Effector memory CD4-positive, alpha-beta T cell (primary cell): ENCODE measurements around the gene LCK.
"Not testable (repeated sequence)": the region's sequence is repeated elsewhere in the genome, so short reads cannot be mapped to it uniquely, and the experiment has no call there.

Experiments used
- DNase-seq, 3 donors: peaks; one replicate each; pipeline ENCODE4 v3.0.0-alpha.2; 2020
- H3K27ac ChIP-seq: 2 replicates; pipeline ENCODE4 v1.7.0; 2013; ENCODE audit warnings: mild to moderate bottlenecking, low read length, moderate library complexity; ENCODE audit not compliant: insufficient read depth, poor library complexity, severe bottlenecking
- H3K27me3 ChIP-seq: replicated peaks from 2 replicates; pipeline ENCODE4 v1.7.0; 2013; ENCODE audit warnings: mild to moderate bottlenecking, low read length; ENCODE audit not compliant: insufficient read depth, control insufficient read depth, poor library complexity, severe bottlenecking
- H3K36me3 ChIP-seq: 2 replicates; pipeline ENCODE4 v1.7.0; 2013; ENCODE audit warnings: mild to moderate bottlenecking, low read length, moderate library complexity; ENCODE audit not compliant: control insufficient read depth, insufficient read depth
- H3K4me1 ChIP-seq: 2 replicates; pipeline ENCODE4 v1.7.0; 2013; ENCODE audit warnings: low read length, mild to moderate bottlenecking; ENCODE audit not compliant: control insufficient read depth, insufficient read depth, poor library complexity, severe bottlenecking
- H3K4me3 ChIP-seq: 2 replicates; pipeline ENCODE4 v1.7.0; 2013; ENCODE audit warnings: low read length, low read depth, mild to moderate bottlenecking; ENCODE audit not compliant: insufficient read depth, poor library complexity, severe bottlenecking
- H3K9me3 ChIP-seq: 2 replicates; pipeline ENCODE4 v1.7.0; 2013; ENCODE audit warnings: mild to moderate bottlenecking, low read length, moderate library complexity; ENCODE audit not compliant: control insufficient read depth

Gene LCK

GRCh38 chr1:32255072-32256071, 4.3 kb downstream of the LCK start:
- H3K4me3 ChIP-seq, result peak overlapping the region; percentile 80
- peaks cover 48% of the 10 kb centered on the region for H3K4me1 ChIP-seq
- H3K36me3 ChIP-seq, result peaks cover 2% of the 10 kb centered on the region
- H3K27ac ChIP-seq, result peak overlapping the region; percentile 92
- H3K9me3 ChIP-seq, result no peaks in the 10 kb centered on the region
- H3K27me3 ChIP-seq, result no peaks in the 10 kb centered on the region
- no peak for DNase-seq

GRCh38 chr1:32256473-32257226, 5.6 kb downstream of the LCK start:
- Histone ChIP-seq H3K4me1 (peaks cover 39% of the 10 kb centered on the region), H3K4me3 (peak overlapping the region; percentile 35)

GRCh38 chr1:32257227-32257508, 6.1 kb downstream of the LCK start:
- Histone ChIP-seq H3K27me3 (no peaks in the 10 kb centered on the region), H3K4me3 (peak overlapping the region; percentile 35), H3K36me3 (peaks cover 6% of the 10 kb centered on the region), H3K9me3 (no peaks in the 10 kb centered on the region), H3K4me1 (peaks cover 39% of the 10 kb centered on the region), H3K27ac (peak overlapping the region; percentile 92)
- DNase-seq, result no peak

More at GRCh38 chr1:32256473-32257226, 5.6 kb downstream of the LCK start:
- Histone ChIP-seq H3K9me3 (no peaks in the 10 kb centered on the region), H3K27me3 (no peaks in the 10 kb centered on the region), H3K36me3 (peaks cover 6% of the 10 kb centered on the region), H3K27ac (peak overlapping the region; percentile 92)
- no peak for DNase-seq

GRCh38 chr1:32263236-32263593, 12.2 kb downstream of the LCK start:
- peak overlapping the region; percentile 49 for H3K27ac ChIP-seq
- H3K9me3 ChIP-seq, H3K36me3 ChIP-seq, H3K4me3 ChIP-seq, H3K27me3 ChIP-seq, DNase-seq: not testable (repeated sequence)
- peaks cover 52% of the 10 kb centered on the region for H3K4me1 ChIP-seq

GRCh38 chr1:32263744-32264143, 12.7 kb downstream of the LCK start:
- no peak for DNase-seq
- no peaks in the 10 kb centered on the region for H3K27me3 ChIP-seq
- H3K27ac ChIP-seq, result peak overlapping the region; percentile 49
- H3K4me1 ChIP-seq, result peaks cover 49% of the 10 kb centered on the region
- no peak overlapping the region for H3K4me3 ChIP-seq
- H3K36me3 ChIP-seq, result peaks cover 6% of the 10 kb centered on the region
- no peaks in the 10 kb centered on the region for H3K9me3 ChIP-seq

GRCh38 chr1:32265846-32266245, 14.8 kb downstream of the LCK start:
- H3K36me3 ChIP-seq, result no peaks in the 10 kb centered on the region
- H3K27me3 ChIP-seq, result no peaks in the 10 kb centered on the region
- no peaks in the 10 kb centered on the region for H3K9me3 ChIP-seq
- H3K4me3 ChIP-seq, result no peak overlapping the region
- H3K4me1 ChIP-seq, result peaks cover 43% of the 10 kb centered on the region
- DNase-seq, result no peak
- peak overlapping the region; percentile 46 for H3K27ac ChIP-seq

GRCh38 chr1:32266921-32267591, 16.0 kb downstream of the LCK start:
- DNase-seq, result no peak
- H3K27ac ChIP-seq, result peak overlapping the region; percentile 36

GRCh38 chr1:32269744-32270143, 18.7 kb downstream of the LCK start:
- no peak for DNase-seq
- H3K4me3 ChIP-seq, result no peak overlapping the region
- no peaks in the 10 kb centered on the region for H3K9me3 ChIP-seq
- H3K27ac ChIP-seq, result peak overlapping the region; percentile 33
- H3K4me1 ChIP-seq, result peaks cover 57% of the 10 kb centered on the region
- H3K27me3 ChIP-seq, result no peaks in the 10 kb centered on the region
- H3K36me3 ChIP-seq, result peaks cover 5% of the 10 kb centered on the region

More at GRCh38 chr1:32266921-32267591, 16.0 kb downstream of the LCK start:
- no peaks in the 10 kb centered on the region for H3K9me3 ChIP-seq
- no peaks in the 10 kb centered on the region for H3K27me3 ChIP-seq
- H3K4me3 ChIP-seq, result no peak overlapping the region
- H3K4me1 ChIP-seq, result peaks cover 53% of the 10 kb centered on the region
- H3K36me3 ChIP-seq, result no peaks in the 10 kb centered on the region

GRCh38 chr1:32272557-32273390, 21.7 kb downstream of the LCK start:
- DNase-seq, result no peak
- Histone ChIP-seq H3K27me3 (no peaks in the 10 kb centered on the region), H3K4me1 (peaks cover 41% of the 10 kb centered on the region), H3K36me3 (peaks cover 36% of the 10 kb centered on the region), H3K27ac (peak overlapping the region; percentile 74), H3K4me3 (peak overlapping the region; percentile 14), H3K9me3 (no peaks in the 10 kb centered on the region)
